ENCODE data around the gene REV3L.

The REV3L gene

DNA sequence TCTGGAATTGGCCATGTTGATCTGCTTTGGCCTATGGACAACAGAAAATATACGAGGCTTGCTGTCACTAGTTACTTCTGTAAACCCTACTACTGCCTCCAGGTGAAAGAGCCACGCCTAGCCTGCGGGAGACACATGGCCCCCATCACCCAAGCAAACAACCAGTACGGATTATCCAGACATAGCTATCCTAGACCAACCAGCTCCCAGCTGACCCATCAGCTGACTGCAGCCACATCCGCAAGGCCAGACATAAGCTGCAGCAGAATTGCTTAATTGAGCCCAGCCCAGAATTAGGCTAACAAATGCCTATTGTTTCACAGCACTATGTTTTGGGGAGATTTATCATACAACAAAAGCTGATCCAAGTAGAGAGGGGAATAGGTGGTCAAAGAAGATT, 13.5 kb downstream of the REV3L start:
- no peak for DNase-seq (ENCODE audit: low spot score)

DNA sequence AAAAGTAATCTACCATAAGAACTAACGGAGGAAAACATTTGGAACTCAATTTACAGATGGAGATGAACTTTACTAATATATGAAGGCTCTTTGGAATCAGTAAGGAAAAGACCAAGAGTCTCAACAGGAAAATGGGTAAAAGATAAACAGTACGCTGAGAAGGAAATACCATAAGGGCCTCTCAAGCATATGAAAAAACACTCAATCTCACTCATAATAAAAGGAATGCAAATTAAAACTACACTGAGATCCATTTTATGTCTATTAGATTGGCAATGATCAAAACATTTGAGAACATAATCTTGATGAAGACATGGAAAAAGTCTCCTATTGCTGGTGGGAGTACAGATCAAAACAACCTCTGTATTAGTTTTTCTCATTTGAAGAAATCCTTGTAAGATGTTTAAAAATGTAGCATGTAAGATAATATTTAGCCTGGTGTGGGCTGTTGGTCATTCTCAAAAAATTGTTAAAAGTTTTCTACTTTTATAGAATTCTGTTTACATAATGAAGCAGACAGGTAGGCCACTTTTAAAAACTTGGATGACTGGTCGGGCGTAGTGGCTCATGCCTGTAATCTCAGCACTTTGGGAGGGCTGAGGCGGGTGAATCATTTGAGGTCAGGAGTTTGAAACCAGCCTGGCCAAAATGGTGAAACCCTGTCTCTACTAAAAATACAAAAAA, 14.5 kb downstream of the REV3L start:
- DNase-seq (ENCODE audit: low spot score): no peak

DNA sequence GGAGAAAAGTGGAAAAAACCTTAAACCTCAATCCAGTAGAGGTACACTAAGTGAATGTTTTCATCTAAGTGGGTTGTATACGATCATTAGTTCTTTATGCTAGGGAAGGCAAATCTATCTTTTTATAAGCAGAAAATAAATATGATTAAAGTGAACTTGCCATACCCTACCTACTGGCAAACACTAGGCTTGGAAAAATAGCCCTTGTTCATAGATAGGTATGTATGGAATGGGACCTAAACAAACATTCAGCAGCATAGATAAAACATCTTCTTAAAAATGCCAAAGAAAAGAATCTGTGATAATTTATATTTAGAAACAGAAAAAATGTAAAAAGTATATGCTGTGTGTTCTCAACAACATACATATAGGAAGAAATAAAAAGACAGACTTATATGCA, 18.8 kb downstream of the REV3L start:
- no peak for DNase-seq (ENCODE audit: low spot score)

DNA sequence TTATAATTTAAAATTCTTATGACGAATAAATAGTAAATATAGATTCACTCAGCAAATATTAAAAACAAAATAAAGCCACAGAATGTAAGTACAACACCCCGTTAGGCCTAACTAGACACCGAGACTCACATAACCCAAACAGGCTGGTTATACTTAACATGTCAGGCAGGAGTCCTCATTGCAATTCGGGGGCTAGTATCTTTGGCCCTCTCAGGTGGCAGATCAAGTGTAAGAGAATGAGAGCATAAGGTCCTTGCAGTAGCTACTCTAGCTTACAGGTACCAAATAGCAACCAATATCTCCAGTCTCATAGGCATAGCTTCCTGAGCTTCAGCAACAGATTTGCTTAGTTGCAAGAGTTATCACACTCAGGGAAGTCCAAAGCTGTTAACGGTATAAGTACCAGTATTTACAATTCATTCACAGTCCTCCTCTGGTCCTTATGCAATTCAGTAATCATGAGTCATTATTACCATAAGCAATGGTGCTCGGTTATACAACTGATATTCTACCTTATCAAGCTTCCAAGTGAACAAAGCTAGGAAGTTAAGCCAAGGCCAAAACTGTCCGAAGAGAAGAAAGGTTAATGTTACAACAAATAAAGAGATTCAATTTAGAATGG, 20.1 kb downstream of the REV3L start:
- DNase-seq (ENCODE audit: low spot score): no peak

DNA sequence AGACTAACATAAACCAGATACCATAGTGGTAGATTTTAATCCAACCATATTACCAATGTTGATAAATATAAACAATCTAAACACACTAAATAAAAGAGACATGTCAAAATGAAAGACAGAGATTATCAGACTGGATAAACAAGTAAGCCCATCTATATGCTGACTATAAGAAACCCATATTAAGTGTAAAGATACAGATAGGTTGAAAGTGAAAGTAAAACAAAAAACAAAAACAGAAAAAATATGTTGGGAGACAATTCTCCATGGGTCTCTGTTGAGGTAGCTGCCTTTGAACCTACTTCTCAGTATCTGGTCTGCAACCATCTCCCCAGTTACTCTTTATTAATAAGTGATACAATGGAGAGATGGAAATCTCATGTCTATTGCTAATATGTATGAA, 21.2 kb downstream of the REV3L start:
- DNase-seq (ENCODE audit: low spot score): no peak

DNA sequence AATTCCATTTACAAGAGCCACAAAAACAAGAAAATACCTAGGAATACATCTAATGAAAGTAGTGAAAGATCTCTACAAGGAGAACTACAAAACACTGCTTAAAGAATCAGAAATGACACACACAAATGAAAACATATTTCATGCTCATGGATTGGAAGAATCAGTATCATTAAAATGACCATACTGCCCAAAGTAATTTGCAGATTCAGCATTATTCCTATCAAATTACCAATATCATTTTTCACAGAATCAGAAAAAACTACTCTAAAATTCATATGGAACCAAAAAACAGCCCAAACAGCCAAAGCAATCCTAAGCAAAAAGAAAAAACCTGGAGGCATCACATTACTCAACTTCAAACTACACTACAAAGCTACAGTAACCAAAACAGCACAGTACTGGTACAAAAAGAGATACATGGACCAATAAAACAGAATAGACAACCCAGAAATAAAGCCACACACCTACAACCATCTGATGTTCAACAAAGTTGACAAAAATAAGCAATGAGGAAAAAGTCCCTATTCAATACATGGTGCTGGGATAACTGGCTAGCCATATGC, 24.3 kb downstream of the REV3L start:
- no peak for DNase-seq (ENCODE audit: low spot score)

DNA sequence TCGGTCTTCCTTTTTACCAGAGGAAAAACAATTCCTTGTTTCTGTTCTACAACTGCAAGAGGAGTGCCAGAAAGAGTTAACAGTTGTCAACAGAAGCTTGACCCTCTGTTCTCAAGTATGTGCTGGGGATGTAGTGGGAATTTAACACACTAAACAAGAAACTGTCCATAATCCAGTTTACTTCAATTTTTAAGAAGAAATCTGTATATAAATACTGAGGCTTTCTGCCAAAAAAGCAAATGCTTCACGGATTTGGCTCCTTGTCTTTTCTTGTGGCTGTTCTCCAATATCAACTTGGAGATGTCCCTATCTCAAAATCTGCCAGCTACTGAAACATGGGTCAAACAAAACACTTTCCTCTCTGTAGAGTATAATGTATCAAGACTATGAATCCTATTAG, 26.8 kb downstream of the REV3L start:
- DNase-seq (ENCODE audit: low spot score): no peak

DNA sequence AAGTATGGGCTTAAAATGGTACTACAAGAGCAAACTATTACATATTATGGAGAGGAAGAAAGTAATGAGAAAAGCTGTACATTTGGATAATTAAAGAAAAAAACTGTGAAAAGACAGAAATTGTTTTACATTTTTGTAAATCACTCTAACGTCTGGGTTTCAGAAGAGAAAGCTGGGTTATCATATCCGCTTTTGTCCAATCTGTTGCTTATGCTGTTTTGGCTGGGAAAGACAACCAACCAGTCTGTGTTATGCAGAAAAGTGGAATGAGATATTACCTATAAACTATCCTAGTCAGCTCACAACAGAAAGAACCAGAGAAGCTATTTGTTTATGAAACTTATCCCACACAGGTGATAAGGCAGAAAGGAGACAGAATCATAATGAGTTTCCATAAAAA, 32.4 kb downstream of the REV3L start:
- DNase-seq (ENCODE audit: low spot score): no peak

DNA sequence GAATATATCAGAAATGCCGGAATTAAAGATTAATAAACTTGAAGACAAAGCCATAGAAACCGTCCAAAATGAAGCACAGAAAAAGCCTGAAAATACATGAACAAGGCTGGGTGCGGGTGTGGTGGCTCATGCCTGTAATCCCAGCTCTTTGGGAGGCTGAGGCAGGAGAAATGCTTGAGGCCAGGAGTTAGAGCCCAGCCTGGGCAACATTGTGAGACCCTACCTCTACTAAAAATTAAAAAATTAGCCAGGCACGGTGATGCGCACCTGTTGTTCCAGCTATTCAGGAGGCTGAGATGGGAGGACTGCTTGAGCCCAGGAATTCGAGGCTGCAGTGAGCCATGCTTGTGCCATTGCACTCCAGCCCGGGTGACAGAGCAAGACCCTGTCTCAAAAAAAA, 32.9 kb downstream of the REV3L start:
- no peak for DNase-seq (ENCODE audit: low spot score)

DNA sequence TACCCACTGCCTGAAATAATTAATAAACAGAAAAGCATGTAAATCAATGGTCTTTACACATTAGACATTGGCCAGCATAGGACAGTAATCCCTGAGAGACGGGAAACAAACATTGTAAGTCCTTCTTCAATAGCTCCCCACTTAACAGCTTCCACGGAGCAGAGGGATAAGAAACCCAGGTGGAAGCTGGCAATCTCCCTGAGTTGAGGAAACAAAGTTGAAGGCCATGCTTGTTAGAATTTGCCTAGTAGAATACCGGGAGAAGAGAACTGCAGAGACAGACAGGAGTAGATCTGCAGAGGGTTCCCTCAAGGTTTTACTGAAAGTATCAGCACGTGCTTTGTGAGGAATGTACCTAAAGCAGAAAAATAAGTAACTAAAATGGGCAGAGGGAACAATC, 33.9 kb downstream of the REV3L start:
- DNase-seq (ENCODE audit: low spot score): no peak

DNA sequence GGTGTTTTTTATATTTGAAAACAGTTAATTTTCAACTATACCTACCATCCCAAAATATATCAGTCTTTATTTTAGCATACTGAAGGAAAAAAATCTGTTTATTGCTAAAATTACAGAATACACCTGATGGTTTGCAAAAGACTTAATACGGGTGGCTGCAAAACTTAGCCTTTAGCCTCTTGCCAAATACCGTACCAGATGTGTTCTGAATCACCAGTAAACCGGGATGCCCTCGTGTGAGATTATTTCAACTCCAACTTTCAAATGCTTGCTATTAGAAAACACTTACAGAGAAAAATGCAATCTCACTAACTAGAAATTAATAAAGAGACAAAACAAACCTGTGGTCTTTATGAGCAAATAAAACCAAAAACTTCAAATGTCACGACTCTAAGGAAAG, 36.0 kb downstream of the REV3L start:
- DNase-seq (ENCODE audit: low spot score): no peak

DNA sequence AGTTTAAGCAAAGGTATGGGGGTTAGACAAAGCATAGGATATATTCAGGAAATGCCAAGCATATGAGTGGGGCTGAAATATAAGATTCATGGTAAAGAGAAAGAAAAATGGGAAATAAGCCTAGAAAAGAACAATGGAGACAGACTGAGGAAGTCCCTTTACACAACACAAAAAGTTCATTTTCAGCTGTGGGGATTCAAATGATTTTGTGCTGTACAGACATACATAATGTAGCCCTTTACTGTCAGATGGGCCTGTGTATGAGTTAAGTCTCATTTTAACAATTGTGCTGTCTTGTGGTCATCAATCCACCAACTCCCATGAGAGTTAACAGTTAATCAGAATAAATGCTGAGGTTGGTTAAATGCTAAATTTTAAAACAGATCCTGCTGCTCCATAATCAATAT, 37.2 kb downstream of the REV3L start:
- no peak for DNase-seq (ENCODE audit: low spot score)

DNA sequence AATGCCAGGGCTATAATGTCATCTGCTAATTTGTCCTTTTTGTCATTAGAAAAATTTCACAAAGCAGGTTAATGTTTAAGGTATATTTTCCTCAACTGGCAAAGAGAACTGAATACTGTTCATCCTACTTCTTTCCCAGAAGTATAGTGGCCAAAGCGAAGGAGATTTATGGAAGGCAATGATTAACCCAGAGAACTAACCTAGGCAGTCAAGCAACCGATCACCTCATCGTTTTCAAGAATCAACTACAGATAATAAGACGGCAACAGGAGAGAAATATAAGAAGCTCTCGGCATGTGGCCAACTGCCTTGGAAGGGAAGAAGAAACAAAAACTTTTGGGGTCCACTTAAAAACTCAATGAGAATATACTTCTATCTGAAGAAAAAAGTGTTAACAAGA, 38.2 kb downstream of the REV3L start:
- DNase-seq (ENCODE audit: low spot score): no peak

DNA sequence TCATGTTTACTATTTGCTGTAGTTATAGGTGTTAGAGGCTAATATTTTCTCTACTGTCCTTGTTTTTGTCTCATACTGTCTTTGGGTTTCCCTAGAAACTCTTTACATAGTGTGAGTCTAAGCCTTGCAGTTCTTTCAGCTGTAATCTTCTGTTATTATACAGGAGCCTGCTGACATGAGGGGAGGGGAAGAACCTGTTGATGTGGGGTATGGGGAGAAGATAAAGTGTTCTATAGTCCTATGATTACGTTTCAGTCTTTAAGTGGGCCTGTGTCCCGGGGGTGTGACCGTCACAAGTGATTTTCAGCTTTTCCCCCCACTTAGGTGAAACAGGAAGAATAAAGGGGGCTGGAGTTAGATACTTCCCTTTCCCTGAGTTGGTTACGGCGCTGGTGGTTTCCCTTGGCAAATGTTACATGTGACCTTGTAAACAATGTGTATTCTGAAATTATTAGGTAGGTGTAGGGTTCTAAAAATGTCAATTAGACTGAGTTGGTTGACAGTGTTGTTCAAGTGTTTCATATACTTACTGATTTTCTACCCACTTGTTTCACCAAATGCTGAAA, 41.3 kb downstream of the REV3L start:
- DNase-seq (ENCODE audit: low spot score): no peak

DNA sequence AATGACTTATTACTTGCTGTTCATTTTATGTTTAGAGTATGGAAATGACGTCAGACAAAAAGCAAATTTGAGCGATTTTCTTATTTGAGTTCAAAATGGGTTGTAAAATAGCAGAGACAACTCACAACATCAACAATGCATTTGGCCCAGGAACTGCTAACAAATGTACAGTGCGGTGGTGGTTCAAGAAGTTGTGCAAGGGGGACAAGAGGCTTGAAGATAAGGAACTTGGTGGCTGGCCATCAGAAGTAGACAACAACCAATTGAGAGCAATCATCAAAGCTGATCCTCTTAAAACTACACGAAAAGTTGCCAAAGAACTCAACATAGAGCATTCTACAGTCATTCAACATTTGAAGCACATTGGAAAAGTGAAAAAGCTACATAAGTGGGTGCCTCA, 43.8 kb downstream of the REV3L start:
- no peak for DNase-seq (ENCODE audit: low spot score)

DNA sequence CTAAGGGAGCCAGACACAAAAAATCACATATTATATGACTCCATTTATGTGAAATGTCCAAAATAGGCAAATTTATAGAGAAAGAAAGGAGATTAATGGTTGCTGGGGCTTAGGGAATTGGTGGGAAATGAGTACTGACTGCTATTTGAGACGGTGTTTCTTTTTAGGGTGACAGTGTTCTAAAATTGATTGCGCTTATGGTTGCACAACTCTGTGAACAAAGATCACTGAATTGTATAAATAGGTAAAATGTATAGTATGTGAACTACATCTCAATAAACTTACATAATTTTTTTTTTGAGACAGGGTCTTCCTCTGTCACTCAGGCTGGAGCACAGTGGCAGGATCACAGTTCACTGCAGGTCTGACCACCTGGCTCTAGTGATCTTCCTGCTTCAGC, 45.4 kb downstream of the REV3L start:
- no peak for DNase-seq (ENCODE audit: low spot score)

DNA sequence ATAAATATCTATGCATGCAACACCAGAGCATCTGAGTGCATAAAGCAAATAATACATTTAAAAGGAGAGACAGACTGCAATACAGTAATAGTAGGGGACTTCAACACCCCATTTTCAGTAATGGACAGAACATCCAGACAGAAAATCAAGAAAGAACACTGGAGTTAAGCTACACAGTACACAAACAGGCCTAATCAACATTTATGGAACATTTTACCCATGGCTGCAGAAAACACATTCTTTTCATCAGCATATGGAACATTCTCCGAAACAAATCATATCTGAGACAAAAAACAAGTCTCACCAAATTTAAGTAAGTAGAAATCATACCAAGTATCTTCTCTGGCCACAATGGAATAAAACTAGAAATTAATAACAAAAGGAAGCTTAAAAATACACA, 50.5 kb downstream of the REV3L start:
- no peak for DNase-seq (ENCODE audit: low spot score)

DNA sequence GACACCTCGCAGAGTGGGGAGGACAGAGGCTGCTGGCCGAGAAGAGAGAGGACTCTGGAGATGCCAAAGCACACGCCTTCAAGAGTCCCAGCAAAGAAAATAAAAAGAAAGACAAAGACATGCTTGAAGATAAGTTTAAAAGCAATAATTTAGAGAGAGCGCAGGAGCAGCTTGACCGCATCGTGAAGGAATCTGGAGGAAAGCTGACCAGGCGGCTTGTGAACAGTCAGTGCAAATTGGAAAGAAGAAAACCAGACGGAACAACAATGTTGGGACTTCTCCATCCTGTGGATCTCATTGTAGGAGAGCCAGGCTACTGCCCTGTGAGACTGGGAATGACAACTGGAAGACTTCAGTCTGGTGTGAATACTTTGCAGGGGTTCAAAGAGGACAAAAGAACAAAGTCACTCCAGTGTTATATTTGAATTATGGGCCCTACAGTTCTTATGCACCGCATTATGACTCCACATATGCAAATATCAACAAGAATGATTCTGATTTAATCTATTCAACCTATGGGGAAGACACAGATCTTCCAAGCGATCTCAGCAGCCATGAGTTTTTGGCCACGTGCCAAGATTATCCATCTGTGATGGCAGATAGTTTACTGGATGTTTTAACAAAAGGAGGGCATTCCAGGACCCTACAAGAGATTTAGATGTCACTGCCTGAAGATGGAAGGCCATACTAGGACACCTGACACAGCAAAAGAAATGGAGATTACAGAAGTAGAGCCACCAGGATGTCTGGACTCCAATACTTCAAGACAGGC, 52.2 kb downstream of the REV3L start:
- no peak for DNase-seq (ENCODE audit: low spot score)

DNA sequence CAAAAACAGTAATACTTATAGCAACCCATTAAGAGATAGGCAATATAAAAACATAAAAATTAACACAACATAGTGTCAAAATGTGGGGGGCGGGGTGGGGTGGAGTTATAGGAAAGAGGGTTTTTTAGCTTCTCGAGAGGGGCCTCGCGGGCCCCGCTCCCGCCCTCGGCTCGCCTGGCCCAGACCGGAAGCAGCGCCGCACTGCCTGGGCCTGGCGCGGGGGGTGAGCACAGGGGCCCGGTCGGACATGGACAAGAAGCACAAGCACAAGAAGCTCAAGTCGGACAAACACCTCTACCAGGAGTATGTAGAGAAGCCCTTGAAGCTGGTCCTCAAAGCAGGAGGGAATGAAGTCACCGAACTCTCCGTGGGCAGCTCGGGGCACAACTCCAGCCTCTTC, 53.4 kb downstream of the REV3L start:
- DNase-seq (ENCODE audit: low spot score): no peak

DNA sequence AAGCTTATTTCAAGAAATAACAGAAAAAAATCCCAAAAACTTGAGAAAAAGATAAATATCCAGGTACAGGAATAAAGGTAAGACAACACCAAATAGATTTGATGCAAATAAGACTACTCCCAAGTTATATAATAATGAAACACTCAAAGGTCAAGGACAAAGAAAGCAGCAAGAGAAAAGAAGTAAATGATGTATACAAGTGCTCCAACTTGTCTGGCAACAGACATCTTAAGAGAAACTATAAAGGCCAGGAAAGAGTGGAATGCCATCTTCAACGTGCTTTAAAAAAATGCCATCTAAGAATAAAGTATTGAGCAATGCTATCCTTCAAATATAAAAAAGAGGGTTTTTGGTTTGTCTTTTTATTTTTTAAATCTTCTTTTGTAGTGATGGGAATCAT, 54.2 kb downstream of the REV3L start:
- no peak for DNase-seq (ENCODE audit: low spot score)

DNA sequence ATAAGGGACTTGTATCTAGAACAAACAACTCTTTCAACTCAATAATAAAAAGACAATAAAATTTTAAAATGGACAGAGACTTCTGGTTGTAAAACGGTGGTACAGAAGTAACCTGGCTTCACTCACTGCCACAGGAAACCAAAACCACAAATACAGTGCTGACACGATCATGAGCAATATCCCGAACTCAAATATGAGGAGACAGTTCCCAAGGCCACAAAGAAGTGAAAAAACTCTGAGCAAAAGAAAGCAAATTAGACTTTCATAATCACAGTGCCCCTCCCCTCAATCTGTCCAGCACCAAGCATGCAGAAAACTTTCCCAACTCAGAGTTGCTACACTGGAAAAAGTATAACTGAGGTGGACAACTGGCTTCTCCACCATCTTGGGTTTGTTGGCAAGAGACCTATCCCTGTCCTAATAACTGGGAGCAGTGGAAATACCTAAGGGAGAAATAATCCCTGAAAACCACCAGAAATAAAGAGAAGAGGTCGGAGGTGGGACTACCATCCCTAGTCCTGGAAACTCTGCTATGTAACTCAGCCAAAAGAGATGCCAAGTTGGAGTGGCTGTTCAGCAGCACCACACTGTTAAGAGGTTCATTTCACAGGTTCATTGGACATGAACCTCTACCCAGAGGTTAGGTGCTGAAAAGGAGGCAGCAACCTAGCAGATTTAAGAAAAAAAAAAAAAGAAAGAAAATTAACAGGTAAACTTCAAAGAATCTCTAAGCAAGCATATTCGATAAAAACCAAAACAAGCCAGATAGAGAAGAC, 55.5 kb downstream of the REV3L start:
- DNase-seq (ENCODE audit: low spot score): peak; percentile 17

All from HuH-7 (cell line).